HG02623 (cell line): ENCODE measurements around the gene MTCH1.

ENCODE experiments used
- ATAC-seq: cut with Tn5 transposase; IDR thresholded peaks from one replicate; pipeline ENCODE4 v1.9.1; 2021; ENCODE audit warnings: moderate library complexity; ENCODE audit not compliant: unreplicated experiment

MTCH1 gene, protein sequence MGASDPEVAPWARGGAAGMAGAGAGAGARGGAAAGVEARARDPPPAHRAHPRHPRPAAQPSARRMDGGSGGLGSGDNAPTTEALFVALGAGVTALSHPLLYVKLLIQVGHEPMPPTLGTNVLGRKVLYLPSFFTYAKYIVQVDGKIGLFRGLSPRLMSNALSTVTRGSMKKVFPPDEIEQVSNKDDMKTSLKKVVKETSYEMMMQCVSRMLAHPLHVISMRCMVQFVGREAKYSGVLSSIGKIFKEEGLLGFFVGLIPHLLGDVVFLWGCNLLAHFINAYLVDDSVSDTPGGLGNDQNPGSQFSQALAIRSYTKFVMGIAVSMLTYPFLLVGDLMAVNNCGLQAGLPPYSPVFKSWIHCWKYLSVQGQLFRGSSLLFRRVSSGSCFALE

DNA sequence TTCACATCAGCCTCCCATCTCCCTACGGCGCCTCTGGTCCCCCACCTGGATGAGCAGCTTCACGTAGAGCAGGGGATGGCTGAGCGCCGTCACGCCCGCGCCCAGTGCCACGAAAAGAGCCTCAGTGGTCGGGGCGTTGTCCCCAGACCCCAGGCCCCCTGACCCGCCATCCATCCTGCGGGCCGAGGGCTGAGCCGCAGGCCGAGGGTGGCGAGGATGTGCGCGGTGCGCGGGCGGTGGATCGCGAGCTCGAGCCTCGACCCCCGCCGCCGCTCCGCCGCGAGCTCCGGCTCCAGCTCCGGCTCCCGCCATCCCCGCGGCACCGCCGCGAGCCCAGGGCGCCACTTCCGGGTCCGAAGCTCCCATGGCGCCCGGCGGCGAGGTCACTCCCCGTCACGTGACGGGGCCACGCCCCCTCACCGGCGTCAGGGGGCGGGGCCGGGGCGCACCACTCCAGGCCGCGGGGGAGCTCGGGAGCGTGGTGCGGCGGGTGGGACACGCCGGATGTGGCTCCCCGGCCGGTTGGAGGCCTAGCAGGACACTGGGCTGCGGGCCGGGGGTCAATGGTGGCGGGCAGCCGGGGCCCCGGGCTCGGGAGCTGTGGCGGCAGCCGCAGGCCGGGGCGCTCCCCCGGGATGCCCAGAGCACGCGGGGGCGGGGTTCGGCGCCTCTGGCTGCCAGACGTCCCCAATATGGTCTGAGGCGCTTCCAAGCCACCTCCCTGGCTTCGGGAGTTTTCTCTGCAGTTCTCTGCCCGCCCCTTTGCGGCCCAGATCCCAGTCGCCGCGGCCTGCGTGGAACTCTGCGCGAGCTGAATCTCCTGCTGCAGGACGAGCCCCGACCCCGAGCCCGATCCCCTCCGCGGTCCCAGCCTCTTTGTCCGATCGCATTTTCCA, at the start of gene MTCH1:
Gene MTCH1, minus strand, starts transcription at position 389 of the 896 bp plus-strand sequence. Its CDS starts 23 bp downstream, at position 366.
- peak; percentile 84 for ATAC-seq

DNA sequence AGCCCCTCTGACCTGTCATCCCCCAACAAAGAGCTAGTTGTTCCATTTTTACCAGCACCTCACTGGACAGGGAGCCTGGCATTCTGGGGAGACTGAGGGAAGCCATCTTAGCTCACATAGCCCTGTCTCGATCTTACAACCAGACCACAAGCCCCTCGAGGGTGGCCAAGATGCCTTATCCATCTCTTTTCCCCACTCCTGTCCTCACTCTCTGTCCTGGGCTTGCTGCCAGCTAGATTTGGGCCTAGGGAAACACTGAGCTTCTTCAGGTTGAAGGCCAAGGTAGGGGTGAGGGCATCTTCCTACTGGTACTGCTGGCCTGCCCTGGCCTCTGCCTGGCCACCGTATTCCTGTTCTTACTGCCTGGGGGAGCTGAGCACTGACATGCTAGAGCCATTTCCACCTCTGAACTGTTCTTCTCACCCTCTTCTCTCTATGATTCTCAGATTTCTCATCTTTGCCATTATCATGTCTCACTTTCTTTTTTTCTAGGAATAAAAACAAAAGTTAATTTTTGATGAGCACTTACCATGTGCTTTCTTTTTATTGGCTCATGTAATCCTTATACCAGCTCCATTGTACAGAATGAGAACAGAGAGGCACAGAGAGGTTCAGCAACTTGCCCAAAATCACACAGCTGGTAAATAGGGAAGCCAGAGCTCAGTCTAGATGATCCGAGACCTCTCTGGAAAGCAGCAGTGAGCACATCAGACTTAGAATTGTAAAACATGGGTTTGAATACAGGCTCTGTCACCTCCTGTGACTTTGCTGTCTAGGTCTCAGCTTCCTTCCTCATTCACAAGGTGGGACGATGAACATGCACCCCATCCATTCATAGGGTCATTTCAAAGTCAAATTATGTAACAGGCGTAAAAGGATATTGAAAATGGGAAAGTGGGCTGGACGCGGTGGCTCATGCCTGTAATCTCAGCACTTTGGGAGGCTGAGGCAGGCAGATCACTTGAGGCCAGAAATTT, 48.1 kb upstream of the MTCH1 start:
- ATAC-seq = no peak

DNA sequence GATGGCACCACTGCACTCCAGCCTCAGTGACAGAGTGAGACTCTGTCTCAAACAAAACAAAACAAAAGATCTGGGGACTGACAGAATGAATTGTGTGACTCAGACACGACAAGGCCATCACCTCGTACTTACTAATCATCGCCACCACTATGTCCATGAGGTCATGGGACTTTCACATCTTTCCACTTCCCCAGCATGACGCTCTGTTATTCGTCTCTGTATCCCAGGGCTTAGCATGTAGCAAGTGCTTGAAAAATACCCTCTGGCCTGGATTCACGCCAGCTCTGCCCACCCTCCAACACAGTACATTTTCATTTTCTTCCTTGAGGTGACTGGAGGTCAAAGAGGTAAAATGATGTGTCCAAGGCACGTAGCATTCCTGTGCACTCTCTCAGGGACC, 47.3 kb upstream of the MTCH1 start:
- no peak for ATAC-seq

DNA sequence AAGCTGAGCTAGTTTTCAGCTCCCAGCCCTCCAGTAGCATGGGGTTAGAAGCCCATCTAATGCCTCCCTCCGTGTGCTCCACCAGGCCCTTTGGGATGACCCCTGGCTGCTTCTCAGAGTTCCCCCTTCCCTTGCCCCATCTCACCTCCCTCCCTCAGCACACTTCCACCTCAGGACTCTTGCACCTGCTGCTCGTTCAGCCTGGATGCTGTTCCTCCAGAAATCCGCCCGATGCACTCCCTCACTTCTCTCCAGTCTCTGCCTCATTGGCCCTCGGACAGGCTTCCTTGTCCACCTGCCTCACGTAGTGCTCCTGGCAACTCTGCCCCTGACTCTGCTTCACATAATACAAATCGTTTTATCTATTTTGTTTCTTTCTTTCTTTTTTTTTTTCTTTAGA, 46.2 kb upstream of the MTCH1 start:
- ATAC-seq = no peak

DNA sequence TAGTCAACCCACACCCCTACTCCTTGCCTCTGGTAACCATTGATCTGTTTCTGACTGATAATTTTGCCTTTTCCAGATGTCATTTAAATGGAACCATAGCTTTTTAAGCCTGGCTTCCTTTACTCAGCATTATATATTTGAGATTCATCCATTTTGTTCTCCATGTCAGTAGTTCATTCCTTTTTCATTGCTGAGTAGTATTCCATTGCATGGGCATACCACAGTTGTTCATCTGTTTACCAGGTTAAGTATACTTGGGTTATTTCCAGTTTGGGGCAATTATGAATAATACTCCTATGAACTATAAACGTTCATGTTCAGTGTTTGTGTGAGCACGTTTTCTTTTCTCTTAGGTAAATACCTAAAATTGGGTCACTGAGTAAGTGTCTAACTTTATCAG, 44.6 kb upstream of the MTCH1 start:
- ATAC-seq = no peak

DNA sequence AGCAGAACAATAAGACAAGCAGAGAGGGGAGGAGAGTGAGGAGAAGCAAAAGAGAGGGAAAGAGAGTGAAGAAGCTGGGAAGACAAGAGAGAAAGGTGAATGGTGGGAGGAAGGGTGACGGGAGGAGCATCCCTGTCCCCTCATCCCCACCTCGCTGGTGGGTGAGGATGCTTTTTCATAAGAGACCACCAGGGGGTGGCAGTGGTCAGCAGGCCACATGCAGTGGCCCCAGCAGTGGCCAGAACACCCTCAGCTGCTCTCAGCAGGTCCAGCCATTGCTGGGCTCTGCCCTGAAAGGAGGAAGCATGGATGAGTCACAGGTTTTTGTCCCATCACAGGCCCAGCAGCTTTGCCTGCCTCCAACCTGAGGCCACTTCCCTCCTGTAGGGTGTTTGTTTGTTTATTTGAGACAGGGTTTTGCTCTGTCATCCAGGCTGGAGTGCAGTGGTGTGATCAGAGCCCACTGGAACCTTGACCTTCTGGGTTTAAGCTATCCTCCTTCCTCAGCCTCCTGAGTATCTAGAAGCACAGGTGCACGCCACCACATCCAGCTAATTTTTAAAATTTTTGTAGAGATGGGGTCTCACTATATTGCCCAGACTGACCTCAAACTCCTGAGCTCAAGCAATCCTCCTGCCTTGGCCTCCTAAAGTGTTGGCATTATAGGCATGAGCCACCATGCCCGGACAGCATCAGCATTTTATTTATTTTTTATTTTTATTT, 43.4 kb upstream of the MTCH1 start:
- no peak for ATAC-seq

DNA sequence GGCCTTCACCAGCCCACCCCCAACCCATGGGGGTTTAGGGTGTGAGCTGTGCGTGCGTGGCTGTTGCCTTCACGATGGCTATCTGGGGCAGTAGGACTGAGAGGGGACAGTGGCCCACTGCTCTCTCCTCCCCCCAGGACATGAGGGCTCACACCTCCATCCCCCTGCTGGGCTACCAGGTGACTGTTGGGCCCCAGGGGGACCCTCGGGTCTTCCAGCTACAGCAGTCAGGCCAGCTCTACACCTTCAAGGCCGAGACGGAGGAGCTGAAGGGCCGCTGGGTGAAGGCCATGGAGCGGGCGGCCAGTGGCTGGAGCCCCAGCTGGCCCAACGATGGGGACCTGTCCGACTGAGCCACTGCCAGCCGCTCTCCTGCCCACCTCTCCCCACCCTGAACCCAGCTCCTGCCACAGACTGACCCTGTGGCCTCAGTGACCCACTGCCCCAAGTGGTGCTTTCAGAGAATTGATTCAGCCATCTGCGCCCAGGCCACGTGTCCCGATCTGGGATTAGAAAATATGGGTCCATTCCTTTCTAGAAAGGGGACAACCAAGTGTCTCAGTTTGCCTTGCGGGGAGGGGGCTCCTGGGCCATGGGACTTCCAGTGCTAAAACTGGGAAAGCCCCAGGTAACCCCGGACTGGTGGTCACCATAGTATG, 41.9 kb upstream of the MTCH1 start:
- ATAC-seq = no peak

DNA sequence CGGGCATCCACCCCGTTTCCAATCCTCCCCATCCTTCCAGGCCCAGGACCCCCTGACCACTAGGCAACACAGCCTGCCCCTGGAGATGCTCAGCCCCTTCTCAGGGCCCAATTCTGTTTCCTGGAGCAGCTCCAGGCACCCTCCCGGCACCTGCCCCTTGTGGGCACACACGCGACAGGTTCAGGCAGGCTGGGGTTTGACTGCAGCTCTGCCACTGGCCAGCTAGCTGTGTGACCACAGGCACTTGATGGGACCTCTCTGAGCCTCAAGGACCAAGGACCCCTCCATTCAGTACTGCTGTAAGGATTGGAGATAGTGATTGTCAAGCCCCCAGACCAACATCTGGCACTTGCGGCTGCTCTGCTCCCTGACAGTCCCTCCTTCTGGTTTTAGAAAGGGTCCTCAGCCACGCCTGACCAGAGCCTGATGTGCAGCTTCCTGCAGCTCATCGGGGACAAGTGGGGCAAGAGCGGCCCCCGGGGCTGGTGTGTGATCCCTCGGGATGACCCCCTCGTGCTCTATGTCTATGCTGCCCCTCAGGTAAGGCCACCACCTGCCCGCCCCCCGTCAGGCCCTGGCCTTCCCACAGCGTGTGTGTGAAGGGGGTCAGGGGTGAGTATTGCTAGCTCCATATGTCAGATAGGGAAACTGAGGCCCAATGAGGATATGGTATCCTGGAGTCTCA, 41.2 kb upstream of the MTCH1 start:
- no peak for ATAC-seq

DNA sequence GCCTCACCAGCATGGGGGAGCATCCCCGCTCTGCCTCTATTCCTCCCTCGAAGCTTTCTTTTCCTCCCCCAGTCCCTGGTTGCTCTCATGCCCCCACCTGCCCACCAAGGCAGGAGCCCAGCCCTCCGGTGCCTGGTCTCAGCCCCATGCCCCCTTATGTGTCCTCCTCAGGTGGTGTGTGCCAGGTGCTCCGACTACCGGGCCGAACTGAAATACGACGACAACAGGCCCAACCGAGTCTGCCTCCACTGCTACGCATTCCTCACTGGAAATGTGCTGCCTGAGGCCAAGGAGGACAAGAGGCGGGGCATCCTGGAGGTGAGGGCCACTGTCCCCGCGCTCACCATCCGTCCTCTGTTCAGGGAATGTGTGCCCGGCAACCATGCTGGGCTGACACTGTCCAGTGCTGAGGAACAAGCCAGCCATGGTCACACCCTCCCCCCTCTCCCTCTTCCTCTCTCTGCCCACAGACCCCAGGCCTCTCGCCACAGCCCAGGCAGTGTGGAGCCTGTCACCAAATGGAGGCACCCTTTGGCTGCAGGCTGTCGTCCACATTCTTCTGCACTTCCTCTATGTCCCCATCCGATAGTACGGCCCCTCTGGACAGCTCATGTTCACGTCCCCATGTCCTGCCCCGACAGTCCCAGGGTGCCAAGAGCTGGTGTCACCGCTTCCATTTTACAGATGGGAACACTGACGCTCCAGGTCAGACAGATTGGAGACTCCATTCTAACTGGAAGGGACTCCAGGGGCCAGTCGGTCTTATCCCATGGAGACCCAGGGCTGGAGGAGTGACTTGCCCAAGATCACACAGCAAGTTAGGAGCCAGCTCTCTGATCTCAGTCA, 39.8 kb upstream of the MTCH1 start:
- no peak for ATAC-seq

DNA sequence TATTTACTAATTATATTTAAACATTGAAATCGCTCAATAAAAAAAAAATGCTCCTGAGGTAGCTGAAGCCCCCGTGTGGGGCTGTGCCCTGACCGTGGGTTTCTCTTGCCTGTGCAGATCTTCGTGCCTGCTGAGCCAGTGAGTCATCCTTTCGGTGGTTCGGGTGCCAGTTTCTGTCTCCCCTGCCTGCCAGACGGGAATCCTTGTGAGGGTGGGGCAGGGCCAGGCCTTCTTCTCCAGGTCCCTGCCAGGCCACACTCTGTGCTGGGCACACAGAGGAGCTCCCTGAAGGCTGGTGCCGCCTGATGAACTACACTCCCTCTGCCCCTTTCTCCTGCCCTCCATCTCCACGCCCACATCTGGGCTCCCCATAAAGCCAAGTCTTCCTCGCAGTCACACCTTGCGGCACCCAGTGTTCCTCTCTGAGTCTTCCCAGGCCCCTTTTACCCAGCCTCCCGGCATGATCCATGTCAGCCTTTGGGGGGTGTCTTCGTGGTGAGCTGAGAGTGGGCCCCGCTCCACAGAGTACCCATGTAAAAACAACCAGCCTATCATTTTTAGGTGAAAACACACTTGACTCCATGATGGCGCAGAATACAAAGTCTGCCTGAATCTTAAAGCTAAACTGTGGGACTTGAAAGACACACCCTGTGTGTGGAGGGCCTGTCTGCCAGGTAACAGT, 38.8 kb upstream of the MTCH1 start:
- no peak for ATAC-seq

DNA sequence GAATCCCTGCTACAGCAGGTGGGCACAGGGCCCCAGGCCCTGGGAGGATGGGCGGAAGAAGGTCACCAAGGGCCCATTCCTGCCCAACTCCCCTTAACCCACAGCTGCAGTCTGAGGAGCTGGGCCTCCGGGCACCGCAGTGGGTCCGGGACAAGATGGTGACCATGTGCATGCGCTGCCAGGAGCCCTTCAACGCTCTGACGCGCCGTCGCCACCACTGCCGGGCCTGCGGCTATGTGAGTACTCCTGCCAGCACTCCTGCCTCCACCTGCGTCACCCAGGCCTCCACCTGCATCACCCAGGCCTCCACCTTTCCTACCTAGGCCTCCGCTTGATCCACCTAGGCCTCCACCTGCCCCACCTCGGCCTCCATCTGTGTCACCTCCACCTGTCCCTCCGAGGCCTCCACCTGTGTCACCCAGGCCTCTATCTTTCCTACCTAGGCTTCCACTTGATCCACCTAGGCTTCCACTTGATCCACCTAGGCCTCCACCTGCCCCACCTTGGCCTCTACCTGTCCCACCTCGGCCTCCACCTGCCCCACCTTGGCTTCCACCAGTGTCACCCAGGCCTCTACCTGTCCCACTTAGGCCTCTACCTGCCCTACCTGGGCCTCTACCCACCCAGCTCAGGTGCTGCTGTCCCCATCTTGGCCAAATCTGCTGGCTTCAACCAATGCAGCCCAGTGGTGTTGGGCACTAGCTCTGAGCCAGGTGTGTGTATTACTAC, 36.3 kb upstream of the MTCH1 start:
- no peak for ATAC-seq

DNA sequence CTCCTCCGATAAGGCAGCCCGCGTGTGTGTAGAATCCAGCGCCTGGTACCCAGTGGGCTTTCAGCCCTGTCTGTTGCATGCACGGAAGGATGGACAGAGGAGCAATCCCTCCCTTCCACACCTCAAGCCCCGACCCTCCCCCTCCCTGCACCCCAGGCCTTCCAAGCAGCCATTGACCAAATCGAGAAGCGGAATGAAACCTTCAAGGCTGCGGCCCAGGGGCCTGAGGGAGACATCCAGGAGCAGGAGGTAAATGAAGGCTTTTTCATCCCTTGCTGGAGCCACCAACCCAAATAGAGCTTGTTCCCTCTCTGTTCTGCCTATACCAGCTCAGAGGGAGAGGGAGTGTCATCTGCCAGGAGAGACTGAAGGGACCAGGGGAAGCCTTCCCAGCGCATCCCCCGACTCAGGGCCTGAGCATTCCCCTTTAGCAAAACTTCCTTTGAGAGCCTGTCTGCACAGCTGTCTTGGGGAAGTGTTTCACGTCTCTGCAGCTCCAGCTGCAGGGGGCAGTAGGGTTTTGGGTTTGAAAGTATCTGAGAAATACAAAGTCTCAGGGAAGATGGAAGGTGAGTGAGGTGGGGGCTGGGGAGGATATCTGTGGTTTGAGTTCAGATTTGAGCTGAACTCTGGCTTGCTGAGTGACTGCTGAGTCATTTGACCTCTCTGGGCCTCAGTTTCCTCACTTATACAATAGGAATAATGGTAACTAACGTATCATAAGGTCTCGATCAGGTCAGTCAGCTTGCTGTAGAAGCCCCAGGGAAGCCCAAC, 35.5 kb upstream of the MTCH1 start:
- no peak for ATAC-seq

DNA sequence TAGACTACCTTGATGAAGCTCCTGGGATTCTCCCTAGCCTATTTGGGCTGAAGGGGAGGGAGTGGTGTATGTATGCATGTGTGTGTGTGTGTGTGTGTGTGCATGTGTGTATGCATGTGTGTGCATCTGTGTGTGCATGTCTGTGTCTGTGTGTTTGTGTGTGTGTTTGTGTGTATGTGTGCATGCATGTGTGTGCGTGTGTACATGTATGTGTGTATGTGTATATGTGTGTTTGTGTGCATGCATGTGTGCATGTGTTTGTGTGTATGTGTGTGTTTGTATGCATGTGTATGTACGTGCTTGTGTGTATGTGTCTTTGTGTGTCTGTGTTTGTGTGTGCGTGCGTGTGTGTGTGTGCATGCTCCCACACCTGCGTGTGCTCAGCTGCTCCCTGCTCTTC, 34.8 kb upstream of the MTCH1 start:
- no peak for ATAC-seq

DNA sequence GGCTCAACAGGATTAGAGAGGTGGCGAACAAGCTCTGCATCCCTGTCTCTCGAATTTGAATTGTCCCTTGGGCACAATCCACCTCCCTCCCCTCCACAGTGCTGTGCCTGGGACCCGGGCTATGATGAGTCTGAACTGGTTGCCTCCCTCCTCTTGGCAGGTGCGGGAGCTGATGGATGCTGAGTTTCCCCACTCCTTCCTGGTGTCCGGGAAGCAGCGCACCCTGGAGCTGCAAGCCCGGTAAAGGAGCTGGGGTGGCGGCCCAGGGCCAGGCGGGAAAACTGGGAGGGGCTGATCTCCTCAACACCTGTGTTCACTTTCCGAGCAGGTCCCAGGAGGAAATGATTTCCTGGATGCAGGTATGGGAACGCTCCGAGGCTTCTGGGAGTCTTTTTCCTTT, 34.4 kb upstream of the MTCH1 start:
- ATAC-seq = no peak

DNA sequence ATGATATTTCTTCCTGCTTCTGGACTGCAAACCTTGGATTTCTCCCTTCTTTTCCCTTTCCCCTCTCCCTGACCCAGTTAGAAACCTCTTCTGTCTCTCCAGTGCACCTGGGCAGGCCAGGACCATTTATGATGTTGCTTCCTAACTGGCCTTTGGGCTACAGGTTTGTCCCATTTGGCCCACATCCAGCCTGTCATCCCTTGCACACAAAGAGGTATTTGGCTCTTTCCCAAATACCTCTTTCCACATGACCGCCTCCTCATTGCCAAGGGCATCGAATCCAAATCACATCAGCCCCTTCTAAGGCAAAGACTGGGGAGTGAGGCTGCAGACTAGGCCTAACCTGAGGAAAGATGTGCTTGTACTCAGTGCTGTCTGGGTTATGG, 33.1 kb upstream of the MTCH1 start:
- no peak for ATAC-seq
